ENCODE results near the gene CATSPER1.

The CATSPER1 gene

DNA sequence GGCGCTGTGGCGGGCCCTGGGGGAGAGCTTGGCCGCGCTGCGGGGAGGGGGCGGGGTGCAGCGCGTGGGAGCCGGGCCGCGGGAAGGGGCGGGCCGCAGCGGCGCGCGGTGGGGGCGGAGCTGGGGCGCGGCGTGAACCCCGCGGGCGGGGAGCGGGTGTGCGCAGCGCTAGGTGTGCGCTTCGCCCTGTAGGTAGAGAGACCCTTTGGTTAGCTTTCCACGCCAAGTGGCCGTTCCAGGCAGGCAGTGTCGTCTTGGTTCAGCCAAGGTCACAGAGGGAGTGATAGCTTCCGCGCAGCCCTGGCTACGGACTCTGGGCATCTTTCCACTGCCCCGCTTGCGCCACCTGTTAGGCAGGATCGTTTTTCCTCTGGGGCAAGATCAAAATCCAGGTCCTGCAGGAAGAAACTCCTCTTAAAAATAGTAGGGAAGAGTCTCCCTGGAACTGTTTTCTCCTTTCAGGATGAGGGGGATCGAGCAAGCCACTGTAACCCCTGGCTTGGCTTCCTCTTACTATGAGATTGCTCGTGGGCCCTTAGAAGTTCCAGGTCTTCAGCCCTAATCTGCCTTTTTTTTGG lies 23.5 kb downstream of the CATSPER1 start:
- no peak for FAIRE-seq

DNA sequence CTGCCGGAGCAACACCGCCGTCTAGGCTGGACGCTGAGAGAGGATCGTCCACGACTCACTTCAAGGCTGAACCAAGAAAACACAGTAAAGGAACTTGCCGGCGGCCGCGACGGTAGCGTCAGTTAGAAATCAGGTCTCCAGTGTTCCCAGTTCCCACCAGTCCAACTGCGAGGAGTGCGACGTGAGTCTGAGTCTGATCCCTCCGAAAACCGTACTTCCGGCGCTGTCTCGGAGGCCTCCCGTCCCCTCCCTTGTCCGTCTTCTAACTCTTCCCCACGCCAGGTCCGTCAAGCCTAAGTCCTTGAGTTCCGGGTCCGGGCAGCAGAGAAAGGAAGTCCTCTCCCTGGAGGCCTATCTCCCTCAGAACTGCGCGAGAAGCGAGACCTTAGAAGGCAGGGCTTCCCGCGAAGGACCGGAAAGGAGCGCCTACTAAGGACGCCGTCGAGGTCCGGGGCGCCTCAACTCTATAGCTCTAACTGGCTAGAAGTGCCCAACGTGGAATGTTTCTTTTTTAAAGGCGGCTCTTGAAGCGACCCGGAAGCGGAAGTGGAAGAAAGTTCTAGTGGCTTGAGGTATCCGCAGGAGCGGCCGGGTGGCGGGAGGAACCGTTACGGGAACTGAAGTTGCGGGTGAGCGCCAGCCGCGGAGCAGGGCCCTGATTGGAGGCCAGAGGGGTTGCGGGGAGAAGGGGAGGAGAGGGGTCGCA lies 24.2 kb downstream of the CATSPER1 start, which contains the start of the genes BANF1 and EIF1AD:
BANF1 (plus strand) TSS at position 562 of the 706 bp plus-strand sequence. CDS start 748 bp downstream, outside the sequence.
EIF1AD (minus strand) TSS at position 216 of the 706 bp plus-strand sequence. CDS start 1,768 bp downstream, outside the sequence.
- no peak for FAIRE-seq

DNA sequence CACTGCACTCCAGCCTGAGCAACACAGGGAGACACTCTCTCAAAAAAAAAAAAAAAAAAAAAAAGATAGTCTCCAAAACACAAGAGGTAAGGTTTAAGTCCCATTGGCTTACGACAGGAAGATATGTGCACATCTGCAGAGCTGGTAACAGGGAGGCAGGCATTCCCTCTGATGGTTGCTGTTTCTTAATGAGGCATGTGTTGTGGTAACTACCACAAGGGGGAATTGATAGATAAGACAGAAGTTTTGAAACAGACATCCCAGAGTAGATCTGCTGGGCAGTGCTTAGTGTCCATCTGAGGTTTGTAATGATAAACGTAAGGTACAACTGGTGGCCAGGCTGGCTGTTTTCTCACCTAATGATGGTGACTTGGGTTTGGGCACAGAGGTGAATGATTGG lies 29.0 kb downstream of the CATSPER1 start:
- no peak for FAIRE-seq

DNA sequence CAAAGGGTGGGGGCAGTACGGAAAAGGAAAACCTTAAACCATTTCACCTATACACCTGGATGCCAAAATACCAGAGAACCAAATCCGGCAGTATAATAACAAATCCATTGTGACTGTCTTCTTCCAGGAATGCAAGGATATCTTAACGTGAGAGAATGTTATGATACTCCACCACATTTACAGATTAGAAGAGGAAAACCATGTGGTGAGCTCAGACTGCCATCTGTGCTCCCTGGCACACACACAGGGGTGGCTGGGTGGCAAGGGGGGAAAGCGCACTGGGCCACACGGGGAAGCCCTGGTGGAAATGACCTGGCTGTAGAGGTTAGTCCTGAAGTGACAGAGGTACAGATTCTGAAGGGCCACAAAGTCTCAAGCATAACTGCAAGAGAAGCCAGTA lies 34.2 kb downstream of the CATSPER1 start:
- FAIRE-seq: no peak

DNA sequence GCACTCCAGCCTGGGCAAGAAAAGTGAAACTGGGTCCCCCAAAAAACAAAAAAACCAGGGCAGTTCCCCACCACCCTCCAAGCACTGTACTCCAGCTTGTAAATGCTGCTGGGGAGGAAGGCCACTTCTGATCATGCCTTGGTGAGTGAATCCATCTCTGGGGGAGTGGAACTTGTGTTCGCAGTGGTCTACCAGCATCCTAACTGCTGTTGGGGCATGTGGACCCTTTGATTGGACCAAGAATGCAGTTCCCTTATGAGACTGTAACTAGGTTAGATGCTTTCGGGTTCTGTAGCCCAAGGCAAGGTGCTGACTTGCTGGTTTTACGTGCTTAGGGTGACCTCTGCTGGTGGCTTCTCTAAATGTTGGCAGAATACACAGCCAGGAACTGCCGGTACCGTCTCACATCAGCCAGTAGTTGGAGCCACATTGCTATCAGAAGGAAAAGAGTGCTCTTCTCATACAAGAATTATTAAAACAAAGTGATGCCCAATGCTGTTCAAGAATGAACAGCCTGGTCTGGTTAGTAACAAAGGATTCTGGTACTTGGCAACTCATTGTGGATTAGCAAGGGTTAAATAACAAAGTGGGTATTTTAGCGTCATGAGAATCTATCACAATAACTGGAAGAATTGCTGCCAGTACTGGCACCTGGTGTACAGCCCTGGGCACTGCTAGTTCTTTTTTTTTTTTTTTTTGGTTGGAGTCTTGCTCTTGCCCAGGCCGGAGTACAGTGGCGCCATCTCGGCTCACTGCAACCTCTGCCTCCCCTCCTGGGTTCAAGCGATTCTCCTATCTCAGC lies 37.3 kb downstream of the CATSPER1 start:
- FAIRE-seq: peak; percentile 83

DNA sequence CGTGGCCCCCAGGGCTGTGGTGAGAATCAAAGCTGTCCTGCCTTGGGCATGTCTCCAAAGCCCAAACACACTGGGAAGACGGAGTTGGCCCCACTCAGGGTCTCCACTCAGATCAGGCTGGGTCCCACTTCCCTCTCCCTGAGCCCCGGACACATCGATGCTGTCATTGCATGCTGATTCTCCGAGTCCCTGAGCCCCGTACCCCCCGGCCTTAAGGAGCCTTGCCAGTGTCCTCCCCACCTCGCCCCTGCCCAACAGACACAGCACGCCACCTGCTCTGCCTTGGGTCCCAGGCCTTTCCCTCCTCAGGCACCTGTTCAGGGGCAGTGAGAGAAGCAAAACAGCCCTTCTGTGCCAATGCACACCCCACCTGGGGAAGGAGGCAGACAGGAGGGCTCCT lies 38.9 kb downstream of the CATSPER1 start:
- FAIRE-seq: no peak

DNA sequence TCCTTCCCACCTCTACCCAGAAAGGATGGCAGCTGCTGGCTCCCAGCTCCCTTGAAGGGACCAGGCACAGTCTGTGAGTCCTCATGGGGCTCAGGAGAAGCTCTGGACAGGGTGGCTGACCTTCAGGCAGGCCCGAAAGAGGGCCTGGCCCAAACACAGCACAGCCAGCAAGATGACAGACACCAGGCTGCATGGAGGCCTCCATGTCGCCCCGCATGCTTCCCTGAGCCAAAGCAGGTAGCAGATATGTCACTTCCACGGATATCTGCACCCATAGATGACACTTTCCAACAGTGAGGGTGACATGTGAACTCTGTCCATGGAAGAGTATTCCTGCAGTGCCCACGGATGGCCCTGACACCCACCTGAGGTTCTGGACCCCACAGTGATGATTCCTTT lies 42.7 kb downstream of the CATSPER1 start:
- FAIRE-seq: no peak

DNA sequence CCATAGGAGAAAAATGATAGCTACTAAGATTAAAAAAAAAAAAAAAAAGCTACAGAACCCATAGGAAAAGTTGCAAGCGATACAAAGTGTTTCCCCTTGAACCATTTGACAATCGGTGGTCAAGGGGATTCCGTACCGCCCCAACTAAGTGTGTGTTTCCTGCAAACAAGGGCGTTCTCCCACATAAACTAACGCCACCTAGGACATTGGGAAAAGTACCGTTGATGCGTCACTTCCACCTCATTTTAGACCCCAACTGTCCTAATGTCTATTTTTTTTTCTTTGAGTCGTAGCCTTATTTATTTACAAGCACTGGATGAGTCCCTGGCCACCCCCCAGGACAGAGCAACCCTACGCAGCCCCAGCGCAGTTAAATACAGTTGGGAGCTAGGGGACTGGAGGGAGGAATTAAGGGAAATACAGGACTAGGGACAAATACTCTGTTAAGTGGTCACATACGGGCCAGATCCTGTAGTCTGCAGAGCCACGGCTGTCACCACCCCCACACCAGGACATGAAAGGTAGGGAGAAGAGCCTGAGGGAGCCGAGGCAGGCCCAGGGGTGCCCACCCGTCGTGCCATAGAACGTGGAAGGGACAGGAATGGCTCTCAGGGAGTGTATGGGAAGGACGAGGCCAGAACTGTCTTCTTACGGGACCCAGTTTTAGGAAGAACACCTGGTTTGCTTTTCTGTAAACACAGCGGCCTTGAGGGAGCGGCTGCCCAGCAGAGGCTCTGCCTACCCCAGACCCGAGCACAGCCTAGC lies 43.3 kb downstream of the CATSPER1 start:
- no peak for FAIRE-seq

DNA sequence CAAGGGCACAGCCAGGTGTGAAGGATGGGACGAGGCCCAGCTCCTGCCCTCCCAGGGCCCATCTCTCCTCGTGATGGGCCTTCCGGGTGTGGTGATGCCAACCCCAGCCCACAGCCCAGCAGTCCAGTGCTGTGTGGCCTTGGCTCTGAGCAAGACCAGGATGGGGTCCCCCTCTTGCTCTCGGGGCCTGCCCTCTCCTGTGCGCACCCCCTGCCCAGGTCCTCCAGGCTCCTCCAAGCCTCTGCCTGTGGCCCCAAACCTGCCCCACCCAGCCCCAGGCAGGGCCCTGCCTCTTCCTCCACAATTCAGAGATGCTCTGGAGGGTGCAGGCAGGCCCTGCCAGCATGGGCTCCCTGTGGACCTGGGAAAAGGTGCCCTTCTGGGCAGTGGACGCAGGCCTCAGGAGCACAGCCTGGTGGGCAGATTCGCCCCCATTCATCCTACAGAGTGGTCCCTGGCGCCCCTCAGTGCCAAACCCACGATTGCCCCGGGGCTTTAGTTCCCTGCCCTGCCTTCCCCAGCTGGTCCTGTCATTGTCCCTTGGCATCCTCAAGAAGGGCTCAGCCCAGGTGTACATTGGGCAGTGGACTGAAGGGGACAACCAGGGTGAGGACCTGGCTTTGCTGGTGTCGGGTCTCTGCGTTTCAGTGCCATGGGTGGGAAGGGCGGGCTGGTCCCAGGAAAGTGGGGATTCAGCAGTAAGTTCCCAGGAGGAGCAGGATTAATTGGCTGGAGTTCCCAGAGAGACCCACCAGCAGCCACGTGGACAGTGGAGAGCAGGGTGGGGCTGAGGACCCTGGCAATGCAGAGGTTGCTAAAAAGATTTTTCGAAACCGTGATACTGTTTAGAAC lies 44.1 kb downstream of the CATSPER1 start:
- FAIRE-seq: no peak

DNA sequence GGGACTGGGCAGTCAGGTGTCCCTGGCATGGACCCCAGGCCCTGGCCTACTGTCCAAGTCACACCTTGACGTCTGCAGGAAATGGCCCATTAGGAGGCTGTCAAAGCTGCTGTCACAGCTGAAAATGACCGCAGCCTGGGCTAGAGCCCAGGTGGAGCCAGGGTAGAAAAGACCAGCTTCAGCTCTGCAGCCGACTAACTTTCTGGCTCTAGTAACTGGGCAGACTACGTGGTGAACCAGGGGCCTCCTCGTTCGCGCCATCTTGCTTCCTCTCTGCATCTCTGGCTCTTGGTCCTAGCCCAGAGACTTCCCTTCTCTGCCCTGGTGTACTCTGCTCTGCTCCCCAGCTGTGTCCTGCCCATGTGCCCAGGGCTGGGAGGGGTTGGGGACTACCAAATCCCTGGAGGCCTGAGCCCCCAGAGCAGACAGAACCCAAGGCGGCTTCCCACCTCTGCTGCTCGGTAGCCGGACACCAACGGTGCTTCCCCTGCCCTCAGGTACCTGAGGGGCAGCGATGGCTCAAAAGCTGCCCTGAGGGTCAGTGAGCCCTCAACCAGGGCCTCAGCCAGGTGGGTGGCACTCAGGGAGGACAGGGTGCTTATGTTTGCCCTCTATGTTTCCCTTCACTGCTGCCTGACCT lies 45.1 kb downstream of the CATSPER1 start:
- FAIRE-seq: no peak

DNA sequence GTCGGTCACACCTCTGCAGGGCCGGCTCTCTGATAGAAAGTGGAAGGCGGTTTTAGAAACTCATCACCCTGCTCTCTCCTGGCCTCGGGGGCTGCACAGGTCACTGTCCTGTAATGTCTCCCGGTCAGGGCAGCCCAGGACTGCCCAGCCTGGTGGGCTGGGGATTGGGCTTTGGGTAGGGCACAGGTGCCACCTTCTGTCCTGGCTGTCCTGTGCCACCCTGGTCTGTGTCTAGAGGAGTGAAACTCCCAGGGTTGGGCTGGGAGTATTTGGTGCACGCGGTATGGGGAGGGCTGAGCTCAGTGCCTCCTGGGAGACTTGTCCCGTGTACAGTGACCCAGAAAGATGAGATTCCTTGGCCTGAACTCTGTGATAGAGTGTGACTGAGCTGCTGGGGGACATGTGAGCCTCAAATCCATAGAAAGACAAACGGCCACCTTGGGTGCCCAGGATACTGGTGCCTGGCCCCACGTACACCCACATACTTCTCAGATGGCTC lies 47.0 kb downstream of the CATSPER1 start:
- FAIRE-seq: no peak

DNA sequence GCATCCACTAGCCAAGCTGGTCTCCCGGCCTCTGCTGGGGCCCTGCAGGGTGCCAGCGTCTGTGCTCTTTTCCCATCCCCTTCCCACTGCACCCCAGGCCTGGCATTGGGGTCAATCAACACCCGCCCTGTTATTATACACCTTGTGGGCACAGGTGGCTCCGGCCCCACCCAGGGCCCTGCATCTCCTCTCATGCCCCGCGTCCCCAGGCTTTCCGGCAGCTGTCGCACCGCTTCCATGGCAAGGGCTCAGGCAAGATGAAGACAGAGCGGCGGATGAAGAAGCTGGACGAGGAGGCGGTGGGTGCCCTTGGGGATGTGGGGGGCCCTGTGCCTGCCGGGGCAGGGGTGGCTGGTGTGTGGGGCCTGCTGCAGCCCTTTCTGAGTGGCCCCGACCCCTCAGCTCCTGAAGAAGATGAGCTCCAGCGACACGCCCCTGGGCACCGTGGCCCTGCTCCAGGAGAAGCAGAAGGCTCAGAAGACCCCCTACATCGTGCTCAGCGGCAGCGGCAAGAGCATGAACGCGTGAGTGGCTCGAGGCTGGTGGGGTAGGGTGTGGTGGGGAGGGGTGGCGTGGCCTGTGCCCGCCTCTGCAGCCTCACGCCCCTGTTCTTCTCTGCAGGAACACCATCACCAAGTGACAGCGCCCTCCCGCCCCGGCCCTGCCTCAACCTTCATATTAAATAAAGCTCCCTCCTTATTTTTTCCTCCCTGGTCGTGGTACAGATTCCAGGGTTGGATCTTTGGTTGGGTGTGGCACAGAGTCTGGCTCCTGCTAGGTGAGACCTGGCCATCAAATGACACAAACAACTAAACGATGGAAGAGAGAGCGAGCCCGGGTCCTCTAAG lies 47.7 kb downstream of the CATSPER1 start:
- FAIRE-seq: no peak

DNA sequence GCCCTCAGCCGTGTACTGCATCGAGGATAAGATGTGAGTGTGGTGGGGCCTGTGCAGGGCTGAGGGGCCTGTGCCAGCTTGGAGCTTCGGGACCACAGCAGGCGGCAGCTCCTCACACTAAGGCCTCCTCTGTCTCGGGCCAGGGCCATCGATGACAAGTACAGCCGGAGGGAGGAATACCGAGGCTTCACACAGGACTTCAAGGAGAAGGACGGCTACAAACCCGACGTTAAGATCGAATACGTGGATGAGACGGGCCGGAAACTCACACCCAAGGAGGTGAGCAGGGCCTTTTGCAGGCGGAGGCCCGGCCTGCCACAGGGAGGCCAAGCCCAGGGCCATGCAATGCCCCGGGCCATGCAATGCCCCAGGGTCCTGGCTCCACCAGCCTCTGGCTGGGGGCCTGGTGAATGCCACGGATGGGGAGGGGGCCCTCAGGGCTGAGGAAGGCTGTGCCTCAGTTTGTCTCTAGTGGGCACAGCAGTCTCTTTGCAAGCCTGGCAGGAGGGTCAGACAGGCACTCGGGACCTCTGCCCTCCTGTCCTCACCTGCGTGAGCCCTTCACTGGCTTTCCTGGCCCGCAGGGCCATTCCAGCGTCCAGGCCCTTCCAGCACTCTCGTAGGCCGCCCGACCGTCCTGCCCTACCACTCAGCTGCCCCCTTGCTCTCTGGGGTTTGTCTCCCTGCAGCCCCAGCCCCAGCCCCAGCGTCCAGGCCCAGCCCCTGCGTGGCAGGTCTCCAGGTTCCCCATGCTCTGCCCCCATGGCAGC lies 48.5 kb downstream of the CATSPER1 start:
- no peak for FAIRE-seq

DNA sequence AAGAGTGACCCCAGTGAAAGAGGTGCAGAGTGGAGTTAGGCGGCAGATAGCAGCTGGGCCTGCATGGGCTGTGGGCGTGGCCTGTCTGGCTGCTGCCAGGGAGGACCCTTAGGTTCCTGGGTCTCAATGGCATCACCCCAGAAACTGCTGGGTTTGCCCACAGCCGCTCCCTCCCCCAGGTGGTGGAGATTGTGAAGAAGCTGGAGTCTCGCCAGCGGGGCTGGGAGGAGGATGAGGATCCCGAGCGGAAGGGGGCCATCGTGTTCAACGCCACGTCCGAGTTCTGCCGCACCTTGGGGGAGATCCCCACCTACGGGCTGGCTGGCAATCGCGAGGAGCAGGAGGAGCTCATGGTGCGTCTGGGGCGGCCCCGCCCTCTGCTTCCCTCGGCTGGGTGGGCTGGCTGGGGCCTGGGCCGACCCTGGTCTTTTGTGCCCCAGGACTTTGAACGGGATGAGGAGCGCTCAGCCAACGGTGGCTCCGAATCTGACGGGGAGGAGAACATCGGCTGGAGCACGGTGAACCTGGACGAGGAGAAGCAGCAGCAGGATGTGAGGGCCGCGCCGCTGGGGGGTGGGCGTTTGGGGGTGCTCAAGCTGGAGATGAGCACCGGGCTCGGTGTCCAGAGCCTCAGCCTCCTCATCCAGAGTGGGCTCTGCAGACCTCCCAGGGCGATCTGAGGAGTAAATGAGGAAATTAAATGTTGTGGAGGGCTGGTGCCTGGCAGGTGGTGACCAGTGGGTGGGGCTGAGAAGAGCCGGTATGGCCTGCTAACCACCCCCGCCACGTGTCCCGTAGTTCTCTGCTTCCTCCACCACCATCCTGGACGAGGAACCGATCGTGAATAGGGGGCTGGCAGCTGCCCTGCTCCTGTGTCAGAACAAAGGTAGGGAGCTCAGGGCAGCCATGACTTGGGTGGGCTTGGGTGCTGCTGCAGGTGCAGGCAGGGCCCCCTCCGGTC lies 49.8 kb downstream of the CATSPER1 start:
- FAIRE-seq: no peak

DNA sequence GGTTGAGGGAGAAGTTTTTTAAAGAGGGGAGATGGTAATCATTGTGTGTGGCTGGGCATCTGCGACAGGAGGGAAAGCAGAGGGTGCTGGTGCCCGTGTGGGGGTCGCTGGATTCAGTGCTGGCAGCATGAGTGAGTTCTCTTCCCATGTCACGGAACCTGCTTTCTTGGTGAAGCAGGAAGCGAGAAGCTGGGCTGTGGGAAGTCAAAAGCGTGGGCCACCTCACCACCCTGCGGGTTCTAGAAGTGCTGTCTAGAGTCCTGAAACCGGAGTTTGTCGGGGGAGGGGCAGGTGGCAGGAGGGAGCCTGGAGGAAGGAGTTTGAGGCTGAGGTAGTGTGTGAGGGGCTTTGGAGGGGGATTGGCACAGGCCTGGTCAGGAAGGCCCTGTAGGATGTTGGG lies 50.5 kb downstream of the CATSPER1 start:
- FAIRE-seq: no peak

DNA sequence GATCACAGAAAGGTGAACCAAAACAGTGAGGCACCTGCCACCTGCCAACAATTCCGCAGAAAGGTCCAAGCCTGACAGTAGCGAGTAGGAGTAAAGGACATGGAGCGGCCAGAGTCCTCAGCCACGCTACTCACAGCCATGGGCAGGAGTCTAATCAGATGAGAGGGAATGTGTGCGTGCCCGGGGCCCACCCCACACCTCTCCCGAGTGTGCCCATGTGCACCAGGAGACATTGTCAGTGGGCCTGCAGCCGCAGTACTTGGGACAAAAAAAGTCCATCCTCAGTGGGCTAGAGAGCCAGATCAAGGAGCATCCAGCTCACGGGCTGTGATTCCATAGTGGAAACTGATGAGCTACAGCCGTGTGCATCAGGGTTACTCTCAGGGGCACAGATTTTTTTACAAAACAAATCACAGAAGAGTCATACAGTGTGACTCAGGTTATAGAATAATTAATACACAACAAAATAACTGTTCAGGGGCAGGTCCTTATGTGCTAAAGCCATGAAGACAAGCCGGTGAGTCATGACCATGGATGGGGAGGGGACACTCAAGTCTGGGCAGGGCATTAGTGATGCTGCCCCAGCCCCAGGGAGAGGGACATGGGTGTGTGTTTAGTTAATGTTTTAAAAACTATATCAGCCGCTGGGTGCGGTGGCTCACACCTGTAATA lies 52.7 kb downstream of the CATSPER1 start:
- no peak for FAIRE-seq

DNA sequence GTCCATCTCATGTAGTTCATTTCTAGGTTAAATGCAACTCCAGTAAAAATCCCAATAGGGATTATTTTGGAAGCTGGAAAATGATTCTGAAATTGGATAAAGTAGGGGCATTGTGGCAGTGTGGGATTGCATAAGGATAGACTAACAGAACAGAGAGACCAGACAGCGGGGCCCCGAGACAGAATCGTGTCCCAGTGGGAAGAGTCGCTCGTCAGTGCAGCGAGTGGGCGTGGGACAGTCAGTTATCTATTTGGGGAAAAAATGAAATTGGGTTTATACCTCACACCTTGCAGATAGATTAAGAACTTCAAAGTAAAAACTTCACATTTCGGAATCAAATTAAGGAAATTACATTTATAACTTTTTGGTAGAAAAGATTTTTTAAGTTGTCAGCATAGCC lies 54.2 kb downstream of the CATSPER1 start:
- FAIRE-seq: no peak

Data from colon (tissue), 2 donors.